GM19023 (cell line): Measurements from ENCODE around the gene FCN1.
"Not testable (repeated sequence)": the region's sequence is repeated elsewhere in the genome, so short reads cannot be mapped to it uniquely, and the experiment has no call there.

Source experiments
- ATAC-seq: cut with Tn5 transposase; IDR thresholded peaks from one replicate; pipeline ENCODE4 v1.9.1; 2021; ENCODE audit warnings: mild to moderate bottlenecking, moderate library complexity; ENCODE audit not compliant: unreplicated experiment

Gene FCN1

GRCh38 chr9:134917431-134918373 lies at the start of gene FCN1:
Gene FCN1, minus strand, starts transcription at chr9:134917912. Its CDS starts 41 bp downstream, at chr9:134917871.
- ATAC-seq, result no peak

GRCh38 chr9:134966697-134967546 lies 49.2 kb upstream of the FCN1 start:
- ATAC-seq, result no peak

DNA sequence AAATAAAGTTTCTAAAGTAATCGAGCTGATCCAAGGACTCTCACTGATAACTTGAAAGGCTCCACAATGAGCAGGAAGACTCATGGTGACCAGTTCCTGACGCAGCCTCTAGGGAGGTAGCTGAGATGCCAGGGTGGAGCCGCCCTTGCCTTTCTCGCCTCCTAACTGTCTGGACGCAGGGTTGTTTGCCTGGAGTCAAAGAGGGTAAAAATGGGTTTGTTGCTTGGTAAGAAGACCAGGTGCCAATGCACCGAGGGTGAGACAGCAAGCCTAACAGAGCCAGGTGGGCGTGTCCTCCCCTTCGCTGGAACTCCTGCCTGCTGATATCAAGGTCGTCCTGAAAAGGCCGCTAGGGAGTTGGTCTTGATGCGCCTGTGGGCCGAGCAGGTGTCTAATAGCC lies 48.6 kb upstream of the FCN1 start:
- no peak for ATAC-seq

DNA sequence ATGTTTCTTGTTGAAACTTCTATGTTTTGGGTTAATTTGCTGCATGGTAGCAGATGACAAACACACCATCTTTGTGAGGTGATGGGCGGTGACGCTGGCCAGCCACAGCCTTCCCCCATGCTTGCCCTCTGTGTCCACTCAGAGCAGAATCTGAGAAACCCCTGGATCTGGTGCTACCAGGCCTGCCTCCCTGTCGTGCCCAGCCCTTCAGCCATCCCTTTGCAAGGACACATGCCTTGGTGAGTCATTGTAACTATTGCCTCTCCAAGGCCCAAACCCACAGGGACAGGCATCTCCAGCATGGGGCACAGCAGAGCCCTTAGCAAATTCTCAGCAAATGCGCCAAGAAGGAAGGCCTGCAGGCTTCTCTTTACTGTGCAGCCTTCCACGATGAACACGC lies 48.1 kb upstream of the FCN1 start:
- no peak for ATAC-seq

- no peak for ATAC-seq
Observed at GRCh38 chr9:134965411-134965810, 47.7 kb upstream of the FCN1 start.

DNA sequence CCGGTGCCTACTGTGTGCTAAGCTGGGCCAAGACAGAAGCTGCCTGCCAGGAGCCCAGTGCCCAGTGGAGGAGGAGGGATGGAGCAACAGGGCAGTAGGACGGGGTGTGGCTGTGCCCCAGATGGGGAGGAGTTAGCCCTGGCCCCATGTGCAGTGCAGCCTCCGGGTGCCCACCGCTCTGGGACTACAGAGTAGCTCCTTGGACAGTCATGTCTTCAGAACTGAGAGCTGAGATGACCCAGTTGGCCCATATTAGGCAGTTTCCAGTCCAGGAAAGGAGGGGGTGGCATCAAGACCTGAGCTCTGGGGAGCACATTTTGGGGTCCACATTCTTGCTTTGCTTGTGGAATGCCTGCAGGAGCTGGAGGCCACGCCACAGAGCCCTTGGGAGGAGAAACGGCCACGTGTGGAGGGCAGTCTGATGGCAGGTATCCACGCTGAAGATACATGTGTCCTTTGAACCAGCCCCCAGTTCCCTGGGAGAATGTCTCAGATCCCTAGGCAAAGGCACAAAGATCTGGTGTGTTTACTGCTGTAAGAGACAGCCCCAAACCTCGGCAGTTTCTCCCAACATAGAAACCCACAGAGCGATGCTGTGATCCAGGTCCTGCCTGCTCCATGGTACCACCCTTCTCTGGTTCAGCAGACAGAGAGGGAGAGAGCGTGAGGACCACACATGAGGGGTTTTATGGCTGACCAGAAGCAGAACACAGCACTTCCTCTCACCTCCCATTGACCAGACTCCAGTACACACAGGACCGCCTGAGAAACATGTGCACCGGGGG lies 46.8 kb upstream of the FCN1 start:
- ATAC-seq, result no peak

GRCh38 chr9:134963546-134963945 lies 45.8 kb upstream of the FCN1 start:
- ATAC-seq, result no peak

DNA sequence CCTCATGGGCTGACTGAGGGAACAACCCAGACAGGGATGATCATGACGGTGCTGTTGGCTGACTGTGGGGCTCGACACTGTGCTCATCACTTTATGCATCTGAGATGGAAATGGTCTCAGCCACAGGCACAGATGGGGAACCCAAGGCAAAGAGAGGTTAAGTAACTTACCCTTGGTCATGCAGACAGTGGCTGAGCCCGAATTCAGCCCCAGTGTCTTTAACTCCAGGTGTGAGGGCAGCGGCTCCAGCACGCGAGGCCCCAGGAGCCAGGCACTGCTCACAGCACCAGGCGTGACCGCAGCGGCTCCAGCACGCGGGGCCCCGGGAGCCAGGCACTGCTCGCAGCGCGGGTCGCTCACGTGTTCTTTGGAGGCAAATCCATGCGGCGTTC lies 45.3 kb upstream of the FCN1 start:
- no peak for ATAC-seq

- ATAC-seq, result no peak
Observed at GRCh38 chr9:134962065-134962972, 44.6 kb upstream of the FCN1 start.

DNA sequence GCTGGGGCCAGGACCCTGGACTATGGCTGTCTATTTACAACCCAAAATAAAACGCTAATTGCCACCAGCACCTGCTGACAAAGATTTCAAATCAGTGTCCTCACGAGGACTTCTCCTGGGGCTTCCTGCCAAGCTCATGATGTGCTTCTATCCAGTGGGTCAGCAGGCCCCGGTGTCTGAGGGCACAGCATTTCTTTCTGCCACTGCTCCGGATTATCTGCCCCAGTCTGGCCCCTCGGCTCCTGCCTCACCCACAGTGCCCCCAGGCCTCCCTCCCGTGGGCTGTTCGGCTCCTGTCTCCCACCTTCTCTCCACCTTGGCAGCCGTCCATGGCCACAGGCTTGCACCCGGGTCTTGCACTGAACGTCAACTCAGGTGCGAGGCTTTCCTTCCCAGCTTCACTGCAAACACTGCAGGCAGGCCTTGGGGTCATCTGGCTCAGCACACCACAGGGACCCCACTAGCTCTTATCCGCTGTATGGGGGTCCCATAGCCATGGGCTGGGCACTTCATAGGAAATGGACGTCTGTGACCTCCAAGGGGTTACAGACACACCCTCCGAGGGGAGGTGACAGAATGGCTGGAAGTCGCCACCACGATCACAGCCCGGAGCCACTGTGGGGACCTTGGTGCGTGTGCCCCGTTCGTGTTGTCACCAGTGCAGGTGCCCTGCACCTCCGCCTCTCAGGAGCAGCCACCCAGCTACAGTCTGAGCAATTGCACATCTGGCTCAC lies 43.8 kb upstream of the FCN1 start:
- ATAC-seq, result no peak

- no peak for ATAC-seq
Observed at GRCh38 chr9:134960701-134961181, 43.0 kb upstream of the FCN1 start.

- no peak for ATAC-seq
Observed at GRCh38 chr9:134959971-134960310, 42.2 kb upstream of the FCN1 start.

- no peak for ATAC-seq
Observed at GRCh38 chr9:134959126-134959970, 41.6 kb upstream of the FCN1 start.

GRCh38 chr9:134957945-134958227 lies 40.2 kb upstream of the FCN1 start:
- ATAC-seq, result no peak

- no peak for ATAC-seq
Observed at GRCh38 chr9:134957165-134957944, 39.6 kb upstream of the FCN1 start.

- not testable (repeated sequence) for ATAC-seq
Observed at GRCh38 chr9:134956387-134956786, 38.7 kb upstream of the FCN1 start.

- no peak for ATAC-seq
Observed at GRCh38 chr9:134955801-134956200, 38.1 kb upstream of the FCN1 start.

DNA sequence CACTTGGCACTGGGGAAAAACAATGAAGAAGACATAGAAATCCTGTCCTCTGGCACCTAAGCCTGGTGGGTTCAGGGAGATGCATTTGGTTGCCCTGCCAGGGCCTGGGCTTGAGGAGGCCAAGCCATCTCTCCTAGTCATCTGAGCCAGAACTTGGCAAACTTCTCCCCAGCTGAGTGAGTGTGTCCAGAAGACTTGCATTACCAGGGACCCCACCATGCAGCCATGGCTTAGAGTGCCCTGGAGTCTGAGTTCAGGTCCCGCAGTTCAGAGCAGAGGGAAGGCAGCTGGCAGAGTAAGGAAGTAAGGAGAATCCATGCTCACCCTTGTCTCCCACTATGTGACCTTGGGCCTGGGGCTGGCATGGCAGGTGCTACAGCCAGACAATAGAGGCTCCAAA lies 37.4 kb upstream of the FCN1 start:
- ATAC-seq, result no peak
